ENCODE results near the gene STOX1. TPM values are rescaled to one million over a fixed set of nuclear protein-coding genes. Genes with fewer than 3 reads are reported as not detected.

Gene STOX1
- total RNA-seq, 3 donors from 2014 or later: 1.6 to 6.9 (median 2.9) TPM

- no peak for ATAC-seq
- peaks cover 21% of the 10 kb centered on the region for H3K4me1 ChIP-seq (ENCODE audit: low read depth)
- intact Hi-C loops (cut with DNase I, micrococcal nuclease): no loop called here
- no peak for DNase-seq
- H3K9me3 ChIP-seq: no peaks in the 10 kb centered on the region
- no peak for TF ChIP-seq CTCF (IDR thresholded peaks at IDR 0.05)
- no peak overlapping the region for H3K4me3 ChIP-seq
- no peaks in the 10 kb centered on the region for H3K36me3 ChIP-seq (ENCODE audit: low read depth)
Measured at GRCh38 chr10:68879628-68880027, 52.3 kb downstream of the STOX1 start.

- no peaks in the 10 kb centered on the region for H3K36me3 ChIP-seq (ENCODE audit: low read depth)
- no peak overlapping the region for H3K4me3 ChIP-seq
- TF ChIP-seq CTCF (IDR thresholded peaks at IDR 0.05): no peak
- no peak for DNase-seq
- ATAC-seq: no peak
- peaks cover 21% of the 10 kb centered on the region for H3K4me1 ChIP-seq (ENCODE audit: low read depth)
- no peaks in the 10 kb centered on the region for H3K9me3 ChIP-seq
- intact Hi-C loops (cut with DNase I, micrococcal nuclease): no loop called here
Measured at GRCh38 chr10:68880181-68880580, 52.9 kb downstream of the STOX1 start.

GRCh38 chr10:68895041-68895440 lies 67.7 kb downstream of the STOX1 start:
- DNase-seq (no peak), ATAC-seq (no peak)
- TF ChIP-seq CTCF (IDR thresholded peaks at IDR 0.05): no peak
- H3K4me1 ChIP-seq (ENCODE audit: low read depth): no peaks in the 10 kb centered on the region
- no peaks in the 10 kb centered on the region for H3K9me3 ChIP-seq
- H3K36me3 ChIP-seq (ENCODE audit: low read depth): no peaks in the 10 kb centered on the region
- intact Hi-C loops (cut with DNase I, micrococcal nuclease): loop anchor here (10.0 kb wide), 1 partner anchor 100 kb away; no protein-coding TSS in a partner anchor
- H3K4me3 ChIP-seq: no peak overlapping the region

- Histone ChIP-seq H3K9me3 (no peaks in the 10 kb centered on the region), H3K36me3 (ENCODE audit: low read depth) (no peaks in the 10 kb centered on the region), H3K4me1 (ENCODE audit: low read depth) (peaks cover 8% of the 10 kb centered on the region), H3K4me3 (no peak overlapping the region)
- DNase-seq (peak in 1 of 3 donors; percentile 83), ATAC-seq (peak; percentile 17)
- TF ChIP-seq CTCF (IDR thresholded peaks at IDR 0.05): peak; percentile 30
- intact Hi-C loops (cut with DNase I, micrococcal nuclease): loop anchor here (10.0 kb wide), 1 partner anchor 103 kb away; no protein-coding TSS in a partner anchor
Measured at GRCh38 chr10:68897336-68897741, 70.0 kb downstream of the STOX1 start.

GRCh38 chr10:68899186-68899745 lies 71.9 kb downstream of the STOX1 start:
- ATAC-seq (no peak), DNase-seq (no peak)
- Histone ChIP-seq H3K4me1 (ENCODE audit: low read depth) (peaks cover 11% of the 10 kb centered on the region), H3K4me3 (no peak overlapping the region), H3K9me3 (no peaks in the 10 kb centered on the region), H3K36me3 (ENCODE audit: low read depth) (no peaks in the 10 kb centered on the region)
- intact Hi-C loops (cut with DNase I, micrococcal nuclease): loop anchor here (10.0 kb wide), 1 partner anchor 104 kb away; no protein-coding TSS in a partner anchor
- no peak for TF ChIP-seq CTCF (IDR thresholded peaks at IDR 0.05)
